Mesenchymal stem cell (in vitro differentiated cells and primary cell): Measurements from ENCODE around the gene KCTD17. TPM values are rescaled to one million over a fixed set of nuclear protein-coding genes. Genes with fewer than 3 reads are reported as not detected.

Source experiments
- DNase-seq: peaks from one replicate; pipeline ENCODE4 v3.0.0-alpha.2; 2013
- H2AFZ ChIP-seq: one replicate; pipeline ENCODE4 v1.6.1; 2013; ENCODE audit warnings: low read depth, mild to moderate bottlenecking, control low read depth, inconsistent platforms, low read length, moderate library complexity
- H2AK5ac ChIP-seq: 2 replicates; pipeline ENCODE4 v1.6.1; 2013; ENCODE audit warnings: low read length, moderate library complexity, mild to moderate bottlenecking, inconsistent platforms; ENCODE audit not compliant: severe bottlenecking
- H2BK120ac ChIP-seq: one replicate; pipeline ENCODE4 v1.6.1; 2013; ENCODE audit warnings: low read depth, mild to moderate bottlenecking, inconsistent platforms, low read length, moderate library complexity
- H2BK12ac ChIP-seq, 2 experiments: one replicate each; pipeline ENCODE4 v1.6.1; 2013; ENCODE audit warnings: inconsistent platforms in 2 of 2, low read length in 2 of 2, mild to moderate bottlenecking in 2 of 2, moderate library complexity in 2 of 2, control low read depth in 1 of 2
- H2BK15ac ChIP-seq: one replicate; pipeline ENCODE4 v1.6.1; 2013; ENCODE audit warnings: mild to moderate bottlenecking, low read depth, inconsistent platforms; ENCODE audit not compliant: poor library complexity, severe bottlenecking
- H2BK5ac ChIP-seq: 2 replicates; pipeline ENCODE4 v1.6.1; 2013; ENCODE audit warnings: low read depth, mild to moderate bottlenecking, low read length, control low read depth, inconsistent platforms; ENCODE audit not compliant: poor library complexity, severe bottlenecking
- H3K14ac ChIP-seq, 2 experiments: one replicate each; pipeline ENCODE4 v1.6.1; 2013; ENCODE audit warnings: inconsistent platforms in 2 of 2, low read length in 2 of 2, control low read depth in 1 of 2, mild to moderate bottlenecking in 1 of 2, moderate library complexity in 1 of 2
- H3K18ac ChIP-seq, 2 experiments: one replicate each; pipeline ENCODE4 v1.6.1; 2013; ENCODE audit warnings: inconsistent platforms in 2 of 2, low read length in 2 of 2, control low read depth in 1 of 2, low read depth in 1 of 2, mild to moderate bottlenecking in 1 of 2
- H3K23ac ChIP-seq, 2 experiments: one replicate each; pipeline ENCODE4 v1.6.1; 2013; ENCODE audit warnings: inconsistent platforms in 2 of 2, low read length in 2 of 2, mild to moderate bottlenecking in 2 of 2, moderate library complexity in 2 of 2, control low read depth in 1 of 2
- H3K27ac ChIP-seq: 2 replicates; pipeline ENCODE4 v1.5.1; 2013; ENCODE audit warnings: mild to moderate bottlenecking, moderate library complexity, low read length, control low read depth, inconsistent platforms; ENCODE audit not compliant: poor library complexity, severe bottlenecking
- H3K27me3 ChIP-seq, 2 experiments: 2 replicates each; pipeline versions ENCODE4 v1.6.1 to v1.7.0; 2013; ENCODE audit warnings: low read length in 2 of 2, mild to moderate bottlenecking in 2 of 2, moderate library complexity in 2 of 2, control low read depth in 1 of 2, inconsistent platforms in 1 of 2; ENCODE audit not compliant: control insufficient read depth in 1 of 2, insufficient read depth in 1 of 2
- H3K36me3 ChIP-seq, 2 experiments: 2 replicates each; pipeline versions ENCODE4 v1.6.1 to v1.7.0; 2013; ENCODE audit warnings: low read length in 2 of 2, control low read depth in 1 of 2, inconsistent platforms in 1 of 2, low read depth in 1 of 2, mild to moderate bottlenecking in 1 of 2; ENCODE audit not compliant: insufficient read depth in 2 of 2, control insufficient read depth in 1 of 2
- H3K4ac ChIP-seq, 2 experiments: one replicate each; pipeline ENCODE4 v1.6.1; 2013; ENCODE audit warnings: inconsistent platforms in 2 of 2, low read length in 2 of 2, mild to moderate bottlenecking in 2 of 2, moderate library complexity in 2 of 2, control low read depth in 1 of 2, low read depth in 1 of 2
- H3K4me1 ChIP-seq: 2 replicates; pipeline ENCODE4 v1.6.1; 2013; ENCODE audit warnings: low read depth, low read length, control low read depth; ENCODE audit not compliant: control insufficient read depth, insufficient read depth
- H3K4me2 ChIP-seq: 2 replicates; pipeline ENCODE4 v1.6.1; 2013; ENCODE audit warnings: low read length, mild to moderate bottlenecking, inconsistent platforms; ENCODE audit not compliant: poor library complexity, severe bottlenecking
- H3K4me3 ChIP-seq, 2 experiments: 2 replicates each; pipeline versions ENCODE4 v1.5.1 to v1.7.0; 2013; ENCODE audit warnings: low read length in 2 of 2, mild to moderate bottlenecking in 2 of 2, control low read depth in 1 of 2, low read depth in 1 of 2; ENCODE audit not compliant: insufficient read depth in 1 of 2
- H3K79me1 ChIP-seq: replicated peaks from 2 replicates; pipeline ENCODE4 v1.6.1; 2013; ENCODE audit warnings: mild to moderate bottlenecking, control low read depth, low read length, inconsistent platforms; ENCODE audit not compliant: poor library complexity, severe bottlenecking
- H3K9ac ChIP-seq: 2 replicates; pipeline ENCODE4 v1.7.0; 2013; ENCODE audit warnings: mild to moderate bottlenecking, low read length, moderate library complexity
- H3K9me3 ChIP-seq: 2 replicates; pipeline ENCODE4 v1.7.0; 2013; ENCODE audit warnings: mild to moderate bottlenecking, low read length; ENCODE audit not compliant: control insufficient read depth
- H4K8ac ChIP-seq: one replicate; pipeline ENCODE4 v1.6.1; 2013; ENCODE audit warnings: inconsistent platforms, mild to moderate bottlenecking, low read length, moderate library complexity
- H4K91ac ChIP-seq: one replicate; pipeline ENCODE4 v1.6.1; 2013; ENCODE audit warnings: mild to moderate bottlenecking, low read length, inconsistent platforms
- WGBS: methylation state at CpG from one replicate; pipeline ENCODE4 v1.1.7; 2013; ENCODE audit warnings: mixed read lengths; 5-methylcytosine and 5-hydroxymethylcytosine counted together
- polyA plus RNA-seq, 2 experiments: library from polyadenylated mRNA; stranded (reverse); fragments of 200-250 nt; gene quantifications; one replicate each; pipeline ENCODE4 v1.2.3, GENCODE V29; 2013

The KCTD17 gene
- polyA plus RNA-seq (2013, experiment 1 of 2): 17.9 TPM
- polyA plus RNA-seq (2013, experiment 2 of 2): 20.1 TPM

- Histone ChIP-seq H2AK5ac (no peak within 1 kb of the TSS), H3K27ac (no peak within 1 kb of the TSS), H2BK12ac (peak within 1 kb of the TSS in 1 of 2 experiments; percentile 21), H2AFZ (peak within 1 kb of the TSS; percentile 55), H3K27me3 (no peaks in the 10 kb centered on the region), H4K91ac (peak within 1 kb of the TSS; percentile 2), H3K23ac (no peak within 1 kb of the TSS), H2BK5ac (no peak within 1 kb of the TSS), H3K4ac (no peak within 1 kb of the TSS), H2BK120ac (no peak within 1 kb of the TSS), H3K9ac (peak within 1 kb of the TSS; percentile 91), H4K8ac (no peak within 1 kb of the TSS), H3K9me3 (no peaks in the 10 kb centered on the region), H3K79me1 (peaks cover 14% of the 10 kb centered on the region), H3K14ac (peak within 1 kb of the TSS in 1 of 2 experiments; percentile 73), H3K4me1 (peaks cover 12% of the 10 kb centered on the region), H3K18ac (peak within 1 kb of the TSS; percentile 50 to 71), H3K4me3 (peak within 1 kb of the TSS; percentile 78 to 91), H3K4me2 (peak within 1 kb of the TSS; percentile 74), H3K36me3 (peaks cover 28 to 36% of the 10 kb centered on the region in 2 experiments), H2BK15ac (no peak within 1 kb of the TSS)
- DNase-seq: peak; percentile 70
- WGBS: 9% methylated on average over 57 of the region's 89 CpGs
Observed at GRCh38 chr22:37051391-37052385, at the start of gene KCTD17. Gene KCTD17 (plus strand): TSS chr22:37051742. CDS start chr22:37051761, 19 bp downstream.

- Histone ChIP-seq H3K4me1 (no peaks in the 10 kb centered on the region), H3K4me3 (no peak overlapping the region), H3K9me3 (peaks cover 12% of the 10 kb centered on the region), H2BK15ac (no peak overlapping the region), H3K27me3 (peaks cover 64 to 82% of the 10 kb centered on the region in 2 experiments), H2BK120ac (no peak overlapping the region), H4K91ac (no peak overlapping the region), H3K36me3 (no peaks in the 10 kb centered on the region), H2AFZ (no peak overlapping the region), H2AK5ac (no peak overlapping the region), H3K18ac (no peak overlapping the region), H3K4ac (no peak overlapping the region), H3K27ac (no peak overlapping the region), H3K9ac (no peak overlapping the region), H3K4me2 (no peak overlapping the region), H3K79me1 (no peaks in the 10 kb centered on the region), H3K14ac (no peak overlapping the region), H4K8ac (no peak overlapping the region), H3K23ac (no peak overlapping the region), H2BK5ac (no peak overlapping the region), H2BK12ac (no peak overlapping the region)
- 89% methylated on average over 12 of the region's 12 CpGs for WGBS
- no peak for DNase-seq
Observed at GRCh38 chr22:37001826-37002225, 49.7 kb upstream of the KCTD17 start.

GRCh38 chr22:37002633-37003032 is 48.9 kb upstream of the KCTD17 start:
- Histone ChIP-seq H3K27ac (no peak overlapping the region), H3K14ac (no peak overlapping the region), H3K9ac (no peak overlapping the region), H3K4me2 (no peak overlapping the region), H4K91ac (no peak overlapping the region), H3K18ac (no peak overlapping the region), H2BK5ac (no peak overlapping the region), H3K4me1 (no peaks in the 10 kb centered on the region), H2BK120ac (no peak overlapping the region), H2BK15ac (no peak overlapping the region), H2AFZ (no peak overlapping the region), H3K23ac (no peak overlapping the region), H3K4ac (no peak overlapping the region), H3K36me3 (no peaks in the 10 kb centered on the region), H3K27me3 (peaks cover 67 to 82% of the 10 kb centered on the region in 2 experiments), H3K4me3 (no peak overlapping the region), H2AK5ac (no peak overlapping the region), H4K8ac (no peak overlapping the region), H2BK12ac (no peak overlapping the region), H3K79me1 (no peaks in the 10 kb centered on the region), H3K9me3 (peaks cover 13% of the 10 kb centered on the region)
- WGBS: 88% methylated on average over 7 of the region's 7 CpGs
- no peak for DNase-seq

- Histone ChIP-seq H3K4ac (no peak overlapping the region), H3K4me2 (no peak overlapping the region), H3K27ac (no peak overlapping the region), H2AFZ (no peak overlapping the region), H3K27me3 (peaks cover 58 to 68% of the 10 kb centered on the region in 2 experiments), H3K9ac (no peak overlapping the region), H3K4me3 (no peak overlapping the region), H4K8ac (no peak overlapping the region), H3K23ac (no peak overlapping the region), H2BK5ac (no peak overlapping the region), H4K91ac (no peak overlapping the region), H3K79me1 (no peaks in the 10 kb centered on the region), H2BK12ac (no peak overlapping the region), H3K36me3 (no peaks in the 10 kb centered on the region), H3K18ac (no peak overlapping the region), H2BK15ac (no peak overlapping the region), H2AK5ac (no peak overlapping the region), H3K14ac (no peak overlapping the region), H3K9me3 (peaks cover 13% of the 10 kb centered on the region), H2BK120ac (no peak overlapping the region), H3K4me1 (peaks cover 3% of the 10 kb centered on the region)
- DNase-seq: no peak
- WGBS: 26% methylated on average over 2 of the region's 2 CpGs
Observed at GRCh38 chr22:37007651-37008050, 43.9 kb upstream of the KCTD17 start.
